HepG2 (cell line): ENCODE data around the gene BPIFB4.

ENCODE experiments used
- ARNTL ChIP-seq: sonication (generic); formaldehyde crosslinking; IDR thresholded peaks from 2 replicates; pipeline ENCODE4 v1.4.0; 2020; ENCODE audit warnings: mild to moderate bottlenecking, missing genetic modification reagents
- CREB1 ChIP-seq, 2 experiments: fragments of 450-650 bp in 1 of 2; IDR thresholded peaks; 2 replicates each; pipeline ENCODE4 v1.6.1; 2016 to 2017; ENCODE audit warnings: control low read depth in 1 of 2, mild to moderate bottlenecking in 1 of 2, missing compliant biosample characterization in 1 of 2, missing genetic modification characterization in 1 of 2
- KDM4B ChIP-seq: sonication (generic); formaldehyde crosslinking; IDR thresholded peaks from 2 replicates; pipeline ENCODE4 v1.4.0; 2020; ENCODE audit warnings: missing genetic modification reagents
- SP4 ChIP-seq: sonication (generic); formaldehyde crosslinking; IDR thresholded peaks from 2 replicates; pipeline ENCODE4 v1.8.1; 2023; ENCODE audit warnings: mild to moderate bottlenecking, missing genetic modification reagents

DNA sequence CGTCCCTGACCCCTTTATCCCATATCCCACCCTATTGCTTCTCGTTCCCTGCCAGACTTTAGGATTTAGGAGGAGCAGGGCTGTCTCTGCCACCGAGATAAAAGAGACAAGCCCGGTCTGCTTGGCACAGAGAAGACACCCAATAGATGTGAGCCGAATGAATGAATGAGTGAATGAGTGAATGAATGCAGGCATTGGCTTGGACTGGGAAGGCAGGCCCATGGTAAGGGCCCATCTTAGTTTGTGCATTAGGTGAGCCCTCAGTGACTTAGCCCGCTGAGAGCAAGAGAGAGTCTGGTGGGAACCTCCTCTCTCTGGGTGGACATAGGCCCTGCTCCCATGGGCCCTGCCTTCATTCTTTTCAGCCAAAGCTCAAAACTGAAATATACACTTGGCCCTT is 48.9 kb upstream of the BPIFB4 start:
- TF ChIP-seq KDM4B (CRISPR knock-in tag) (no peak), ARNTL (CRISPR knock-in tag) (no peak), SP4 (CRISPR knock-in tag) (no peak), CREB1 (IDR thresholded peaks at IDR 0.05) (no peak), CREB1 (CRISPR knock-in tag; IDR thresholded peaks at IDR 0.05) (no peak)
